ENCODE results near the gene KCNH1.

DNA sequence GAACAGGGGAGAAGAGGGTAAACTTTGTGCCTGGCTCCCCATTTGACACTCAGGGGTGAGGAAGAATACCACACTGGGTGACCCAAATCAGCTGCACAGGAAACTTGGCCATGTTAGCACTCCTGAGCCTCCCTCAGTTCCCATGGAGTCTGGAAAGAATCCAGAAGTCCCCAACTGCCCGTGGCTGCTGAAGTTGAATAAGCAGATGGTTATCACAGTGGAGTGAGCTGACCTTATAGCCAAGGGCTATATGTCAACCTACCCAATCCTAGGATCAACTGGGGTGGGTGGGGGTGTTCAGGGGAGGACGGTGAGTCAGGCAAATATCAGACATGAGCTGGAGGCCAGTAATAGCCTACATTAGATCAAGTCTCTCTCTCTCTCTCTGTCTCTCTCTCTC lies 20.4 kb downstream of the KCNH1 start:
- TF ChIP-seq, protein P1, sequence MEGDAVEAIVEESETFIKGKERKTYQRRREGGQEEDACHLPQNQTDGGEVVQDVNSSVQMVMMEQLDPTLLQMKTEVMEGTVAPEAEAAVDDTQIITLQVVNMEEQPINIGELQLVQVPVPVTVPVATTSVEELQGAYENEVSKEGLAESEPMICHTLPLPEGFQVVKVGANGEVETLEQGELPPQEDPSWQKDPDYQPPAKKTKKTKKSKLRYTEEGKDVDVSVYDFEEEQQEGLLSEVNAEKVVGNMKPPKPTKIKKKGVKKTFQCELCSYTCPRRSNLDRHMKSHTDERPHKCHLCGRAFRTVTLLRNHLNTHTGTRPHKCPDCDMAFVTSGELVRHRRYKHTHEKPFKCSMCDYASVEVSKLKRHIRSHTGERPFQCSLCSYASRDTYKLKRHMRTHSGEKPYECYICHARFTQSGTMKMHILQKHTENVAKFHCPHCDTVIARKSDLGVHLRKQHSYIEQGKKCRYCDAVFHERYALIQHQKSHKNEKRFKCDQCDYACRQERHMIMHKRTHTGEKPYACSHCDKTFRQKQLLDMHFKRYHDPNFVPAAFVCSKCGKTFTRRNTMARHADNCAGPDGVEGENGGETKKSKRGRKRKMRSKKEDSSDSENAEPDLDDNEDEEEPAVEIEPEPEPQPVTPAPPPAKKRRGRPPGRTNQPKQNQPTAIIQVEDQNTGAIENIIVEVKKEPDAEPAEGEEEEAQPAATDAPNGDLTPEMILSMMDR (IDR thresholded peaks at IDR 0.05) = no peak
- no peak for TF ChIP-seq POLR2A (IDR thresholded peaks at IDR 0.05)

Measured in lower leg skin (tissue), 3 donors.